HepG2 (cell line): ENCODE results near the gene SMARCA2.

ENCODE experiments used
- CHD4 ChIP-seq: fragments of 200-600 bp; sonication (generic); IDR thresholded peaks from 2 replicates; pipeline ENCODE4 v1.7.0; 2017; ENCODE audit warnings: mild to moderate bottlenecking, low read length, borderline replicate concordance
- HNRNPUL1 ChIP-seq: fragments of 200-400 bp; formaldehyde crosslinking; IDR thresholded peaks from 2 replicates; pipeline ENCODE4 v1.6.1; 2017; ENCODE audit warnings: low read depth, mild to moderate bottlenecking, low read length, moderate library complexity
- KLF16 ChIP-seq, 2 experiments: sonication (generic) in 1 of 2; formaldehyde crosslinking in 1 of 2; IDR thresholded peaks; 2 replicates each; pipeline versions ENCODE4 v1.6.1 to v1.8.0; 2016 to 2023; ENCODE audit warnings: missing genetic modification reagents in 2 of 2, missing compliant biosample characterization in 1 of 2
- ZBTB34 ChIP-seq: sonication (generic); formaldehyde crosslinking; IDR thresholded peaks from 2 replicates; pipeline ENCODE4 v1.8.0; 2022; ENCODE audit warnings: mild to moderate bottlenecking, missing genetic modification reagents
- TF ChIP-seq, protein P1 (sequence below): fragments of 450-650 bp; IDR thresholded peaks from 2 replicates; pipeline ENCODE4 v1.6.1; 2016

- TF ChIP-seq CHD4 (no peak), HNRNPUL1 (no peak), ZBTB34 (CRISPR knock-in tag) (no peak), KLF16 (CRISPR knock-in tag; IDR thresholded peaks at IDR 0.05) (no peak)
- TF ChIP-seq, protein P1, sequence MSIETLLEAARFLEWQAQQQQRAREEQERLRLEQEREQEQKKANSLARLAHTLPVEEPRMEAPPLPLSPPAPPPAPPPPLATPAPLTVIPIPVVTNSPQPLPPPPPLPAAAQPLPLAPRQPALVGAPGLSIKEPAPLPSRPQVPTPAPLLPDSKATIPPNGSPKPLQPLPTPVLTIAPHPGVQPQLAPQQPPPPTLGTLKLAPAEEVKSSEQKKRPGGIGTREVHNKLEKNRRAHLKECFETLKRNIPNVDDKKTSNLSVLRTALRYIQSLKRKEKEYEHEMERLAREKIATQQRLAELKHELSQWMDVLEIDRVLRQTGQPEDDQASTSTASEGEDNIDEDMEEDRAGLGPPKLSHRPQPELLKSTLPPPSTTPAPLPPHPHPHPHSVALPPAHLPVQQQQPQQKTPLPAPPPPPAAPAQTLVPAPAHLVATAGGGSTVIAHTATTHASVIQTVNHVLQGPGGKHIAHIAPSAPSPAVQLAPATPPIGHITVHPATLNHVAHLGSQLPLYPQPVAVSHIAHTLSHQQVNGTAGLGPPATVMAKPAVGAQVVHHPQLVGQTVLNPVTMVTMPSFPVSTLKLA: no peak
These were observed 216.0 kb downstream of the SMARCA2 start for GRCh38 chr9:2231101-2231500.
